ENCODE data around the gene GRAMD1A.

The GRAMD1A gene

GRCh38 chr19:35055715-35056179, 55.6 kb downstream of the GRAMD1A start (continued):
- TF ChIP-seq PRDM10 (tag by site-specific recombination; IDR thresholded peaks at IDR 0.05) (no peak), ZNF768 (tag by site-specific recombination; IDR thresholded peaks at IDR 0.05) (no peak), ZNF214 (tag by site-specific recombination; IDR thresholded peaks at IDR 0.05; ENCODE audit: borderline replicate concordance) (no peak), ZNF362 (tag by site-specific recombination; IDR thresholded peaks at IDR 0.05) (no peak), ZNF544 (tag by site-specific recombination; IDR thresholded peaks at IDR 0.05) (no peak), SP2 (tag by site-specific recombination; IDR thresholded peaks at IDR 0.05) (no peak), ZNF10 (tag by site-specific recombination; IDR thresholded peaks at IDR 0.05) (no peak), ZNF473 (tag by site-specific recombination; IDR thresholded peaks at IDR 0.05) (0 out of 2 replicates have a peak, but pooled peaks have one; percentile 47), ZNF302 (tag by site-specific recombination; IDR thresholded peaks at IDR 0.05; ENCODE audit: low read depth) (no peak), ZNF18 (tag by site-specific recombination; IDR thresholded peaks at IDR 0.05) (no peak), ZBTB21 (tag by site-specific recombination; IDR thresholded peaks at IDR 0.05) (no peak), ZNF155 (tag by site-specific recombination; IDR thresholded peaks at IDR 0.05) (no peak), ZBTB26 (tag by site-specific recombination; optimal IDR thresholded peaks at IDR 0.05) (no peak), TRIM28 (IDR thresholded peaks at IDR 0.05; ENCODE audit: borderline replicate concordance, low read length) (no peak), ZNF266 (tag by site-specific recombination; IDR thresholded peaks at IDR 0.05; ENCODE audit: low read depth) (no peak), SCRT2 (tag by site-specific recombination; IDR thresholded peaks at IDR 0.05) (no peak), KLF10 (tag by site-specific recombination; IDR thresholded peaks at IDR 0.05) (no peak), ZNF645 (tag by site-specific recombination; IDR thresholded peaks at IDR 0.05) (peak; percentile 67; the same call in 1 of the 2 replicates), ZBTB49 (tag by site-specific recombination; IDR thresholded peaks at IDR 0.05; ENCODE audit: low read depth) (no peak), ZBTB17 (tag by site-specific recombination; IDR thresholded peaks at IDR 0.05) (peak; percentile 37; the same call in 1 of the 2 replicates), ZNF530 (tag by site-specific recombination; IDR thresholded peaks at IDR 0.05; ENCODE audit: low read depth) (no peak), ZNF521 (tag by site-specific recombination; IDR thresholded peaks at IDR 0.05) (no peak), ZNF169 (tag by site-specific recombination; IDR thresholded peaks at IDR 0.05) (no peak), ZNF670 (tag by site-specific recombination; IDR thresholded peaks at IDR 0.05; ENCODE audit: low read depth) (no peak), IKZF3 (tag by site-specific recombination; IDR thresholded peaks at IDR 0.05) (no peak), ZNF610 (tag by site-specific recombination; IDR thresholded peaks at IDR 0.05; ENCODE audit: borderline replicate concordance) (no peak), KLF8 (tag by site-specific recombination; IDR thresholded peaks at IDR 0.05) (no peak), AEBP2 (tag by site-specific recombination; IDR thresholded peaks at IDR 0.05; ENCODE audit: borderline replicate concordance) (no peak), KLF16 (tag by site-specific recombination; IDR thresholded peaks at IDR 0.05) (no peak)
